ENCODE results near the gene VWA5A. TPM values are rescaled to one million over a fixed set of nuclear protein-coding genes. Genes with fewer than 3 reads are reported as not detected.
"Not testable (repeated sequence)": the region's sequence is repeated elsewhere in the genome, so short reads cannot be mapped to it uniquely, and the experiment has no call there.

The VWA5A gene
- total RNA-seq, 1 experiment from 2014 or later = 1.4 TPM

DNA sequence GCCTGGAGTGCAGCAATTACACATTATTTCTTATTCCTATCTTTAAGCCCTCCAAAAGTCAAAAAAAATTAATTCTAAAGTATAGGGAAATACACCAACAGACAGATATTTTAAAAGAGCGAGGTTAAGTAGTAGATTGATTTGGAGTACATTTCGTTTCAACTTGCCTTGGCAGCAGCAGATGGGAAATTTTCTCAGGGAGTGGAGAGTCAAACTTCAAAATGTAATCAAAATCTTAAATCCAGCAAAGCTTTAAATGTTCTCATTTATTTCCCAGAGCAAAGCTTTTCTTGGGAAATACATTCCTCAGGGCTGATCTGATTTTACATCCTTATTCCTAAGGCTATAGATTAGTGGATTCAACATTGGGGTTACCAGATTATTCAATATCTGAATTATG, 21.9 kb upstream of the VWA5A start:
- no peak for DNase-seq (ENCODE audit: low read depth)

- DNase-seq (ENCODE audit: low read depth) = no peak
These were observed 20.5 kb upstream of the VWA5A start for GRCh38 chr11:124094731-124095130.

- DNase-seq (ENCODE audit: low read depth) = no peak
These were observed 18.9 kb upstream of the VWA5A start for GRCh38 chr11:124096364-124096763.

DNA sequence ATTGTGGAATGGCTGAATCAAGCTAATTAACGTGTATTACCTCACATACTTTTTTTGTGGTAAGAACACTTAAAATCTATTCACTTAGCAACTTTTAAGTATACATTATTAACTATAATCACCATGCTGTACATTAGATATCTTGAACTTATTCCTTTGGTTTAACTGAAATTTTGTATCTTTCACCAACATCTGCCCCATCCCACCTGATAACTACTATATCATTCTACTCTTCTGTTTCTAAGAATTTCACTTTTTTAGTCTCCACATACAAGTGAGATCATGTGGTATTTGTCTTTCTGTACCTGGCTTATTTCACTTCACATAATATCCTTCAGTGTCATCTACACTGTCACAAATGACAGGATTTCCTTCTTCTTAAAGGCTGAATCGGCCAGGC, 17.1 kb upstream of the VWA5A start:
- no peak for DNase-seq (ENCODE audit: low read depth)

DNA sequence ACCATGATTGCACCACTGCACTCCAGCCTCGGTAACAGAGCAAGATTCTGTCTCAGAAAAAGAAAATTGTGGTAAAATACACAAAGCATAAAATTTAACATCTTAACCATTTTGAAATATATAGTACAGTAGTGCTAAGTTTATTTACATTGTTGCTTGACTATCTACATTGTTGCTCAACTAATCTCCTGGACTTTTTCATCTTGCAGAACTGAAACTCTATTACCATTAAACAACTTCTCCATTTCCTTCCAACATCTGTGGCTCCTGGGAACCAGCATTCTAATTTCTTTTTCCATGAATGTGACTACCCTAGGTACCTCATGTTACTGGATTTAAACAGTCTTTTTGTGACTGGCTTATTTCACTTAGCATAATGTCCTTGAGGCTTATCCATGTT, 13.5 kb upstream of the VWA5A start:
- no peak for DNase-seq (ENCODE audit: low read depth)

- DNase-seq (ENCODE audit: low read depth) = peak; percentile 24
These were observed 7.1 kb upstream of the VWA5A start for GRCh38 chr11:124108156-124108555.

- no peak for DNase-seq (ENCODE audit: low read depth)
These were observed 5.9 kb upstream of the VWA5A start for GRCh38 chr11:124109377-124109776.

GRCh38 chr11:124110201-124110600, 5.0 kb upstream of the VWA5A start:
- no peak for DNase-seq (ENCODE audit: low read depth)

DNA sequence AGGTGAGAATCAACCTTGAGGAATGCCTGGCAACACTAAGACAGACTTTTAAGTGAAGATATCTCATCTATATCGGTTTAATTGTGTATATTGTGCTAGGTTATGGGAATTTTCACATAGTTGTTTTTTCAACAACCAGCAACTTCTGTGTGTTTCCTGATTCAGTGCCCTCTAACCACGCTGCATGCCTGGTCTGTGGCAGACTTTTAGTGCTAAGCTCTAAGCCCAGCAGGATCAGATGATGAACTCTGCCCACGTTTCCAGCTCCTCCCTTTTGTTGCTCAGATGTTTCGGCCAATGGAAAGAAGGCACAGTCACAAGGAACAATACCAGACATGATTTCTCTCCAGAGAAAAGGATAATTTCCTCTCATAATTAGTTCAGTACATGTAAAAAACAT, 1.4 kb upstream of the VWA5A start:
- no peak for DNase-seq (ENCODE audit: low read depth)

GRCh38 chr11:124115782-124116616, 749 bp downstream of the VWA5A start:
- no peak for DNase-seq (ENCODE audit: low read depth)

GRCh38 chr11:124119103-124119502, 3.9 kb downstream of the VWA5A start:
- no peak for DNase-seq (ENCODE audit: low read depth)

GRCh38 chr11:124120891-124121290, 5.6 kb downstream of the VWA5A start:
- DNase-seq (ENCODE audit: low read depth) = no peak

GRCh38 chr11:124122123-124122522, 6.9 kb downstream of the VWA5A start:
- no peak for DNase-seq (ENCODE audit: low read depth)

- no peak for DNase-seq (ENCODE audit: low read depth)
These were observed 8.4 kb downstream of the VWA5A start for GRCh38 chr11:124123622-124124021.

GRCh38 chr11:124127134-124127533, 11.9 kb downstream of the VWA5A start:
- not testable (repeated sequence) for DNase-seq (ENCODE audit: low read depth)

- DNase-seq (ENCODE audit: low read depth) = no peak
These were observed 27.8 kb downstream of the VWA5A start for GRCh38 chr11:124143034-124143433.

GRCh38 chr11:124147951-124148350, 32.7 kb downstream of the VWA5A start:
- no peak for DNase-seq (ENCODE audit: low read depth)

DNA sequence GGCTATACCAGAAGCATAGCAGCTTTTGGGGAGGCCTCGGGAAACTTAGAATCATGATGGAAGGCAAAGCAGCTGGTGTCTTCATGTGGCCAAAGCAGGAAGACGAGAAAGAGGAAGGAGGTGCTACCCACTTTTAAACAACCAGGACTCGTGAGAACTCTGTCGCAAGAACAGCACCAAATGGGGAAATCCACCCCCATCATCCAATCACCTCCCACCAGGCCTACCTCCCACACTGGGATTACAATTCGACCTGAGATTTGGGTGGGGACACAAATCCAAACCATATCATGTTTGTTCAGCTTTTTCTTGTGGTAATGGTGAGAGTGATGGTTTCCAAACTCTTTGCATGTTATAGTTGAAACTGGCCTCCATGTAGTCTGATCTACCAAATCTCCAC, 35.4 kb downstream of the VWA5A start:
- DNase-seq (ENCODE audit: low read depth) = no peak

GRCh38 chr11:124152770-124153407, 37.6 kb downstream of the VWA5A start:
- DNase-seq (ENCODE audit: low read depth) = no peak

DNA sequence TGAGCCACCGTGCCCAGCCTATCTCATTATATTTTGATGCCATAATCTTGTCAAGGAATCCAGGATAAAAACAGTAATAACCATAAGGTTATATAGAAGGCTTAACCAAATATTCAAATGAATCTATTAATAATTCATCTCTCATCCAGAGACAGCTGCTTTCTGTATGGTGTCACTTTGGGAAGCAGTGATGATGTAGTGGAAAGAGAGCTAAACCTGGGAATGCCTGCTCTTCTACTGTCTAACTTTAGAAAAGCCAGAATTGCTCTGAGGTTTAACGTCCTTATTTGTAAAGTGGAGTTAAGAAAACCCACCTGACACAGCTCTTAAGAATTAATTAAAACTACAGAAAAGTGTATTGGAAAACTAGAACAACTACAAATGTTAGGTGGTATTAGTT, 38.6 kb downstream of the VWA5A start:
- no peak for DNase-seq (ENCODE audit: low read depth)

DNA sequence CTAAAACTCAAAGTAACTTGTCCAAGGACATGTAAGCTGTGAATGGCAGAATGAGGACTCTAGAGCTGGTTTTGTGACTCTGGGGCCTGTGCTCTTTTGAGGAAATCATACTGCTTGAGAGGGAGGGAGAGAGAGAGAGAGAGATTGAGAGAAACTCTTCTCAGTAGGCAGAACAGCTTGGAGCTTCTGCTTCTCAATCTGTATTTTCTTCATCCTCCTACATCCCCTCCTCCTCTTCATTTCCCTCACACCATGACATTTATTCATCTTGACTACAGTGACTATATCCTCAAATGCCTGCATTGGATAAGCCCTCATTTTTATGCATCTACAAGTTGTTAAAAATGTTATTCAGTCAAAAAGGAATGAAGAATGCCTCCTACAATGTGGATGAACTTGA, 44.2 kb downstream of the VWA5A start:
- DNase-seq (ENCODE audit: low read depth) = no peak

DNA sequence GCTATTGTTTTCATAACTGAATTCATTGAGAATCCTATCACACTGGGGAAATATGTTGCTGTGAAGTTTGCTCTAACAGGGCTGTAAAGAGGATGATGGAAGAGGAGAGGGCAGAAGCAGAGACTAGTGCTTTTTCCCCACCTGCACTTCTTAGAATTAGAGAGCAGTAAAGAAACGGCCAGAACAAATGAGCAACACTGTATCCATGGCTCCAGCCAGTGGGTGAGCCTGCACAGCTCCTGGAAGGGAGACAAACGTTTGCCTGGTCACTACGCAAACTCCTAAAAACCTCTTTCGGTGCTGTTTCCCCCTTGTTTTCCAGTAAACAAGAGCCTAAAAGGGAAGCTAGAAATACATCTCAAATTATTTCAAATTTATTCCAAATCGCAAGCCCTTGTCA, 45.7 kb downstream of the VWA5A start:
- no peak for DNase-seq (ENCODE audit: low read depth)

DNA sequence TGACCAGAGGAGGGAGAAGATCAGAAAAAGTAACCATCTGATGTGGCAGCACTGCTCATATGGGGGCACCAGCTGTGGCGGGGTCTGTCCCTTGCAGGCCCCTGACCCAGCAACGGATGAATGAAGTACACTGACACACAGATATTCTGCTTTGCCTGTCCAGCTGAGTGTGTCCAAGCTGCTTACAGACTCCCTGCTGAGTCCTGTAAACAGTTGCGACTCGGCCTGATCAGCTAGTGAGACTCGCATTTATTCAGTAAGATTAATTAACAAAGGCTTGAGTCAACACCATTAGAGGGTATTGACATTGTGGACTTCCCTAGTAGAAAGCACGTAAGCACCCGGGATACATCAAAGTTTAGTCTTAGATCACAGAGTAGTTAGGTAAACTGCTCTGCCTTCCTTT, 52.6 kb downstream of the VWA5A start:
- no peak for DNase-seq (ENCODE audit: low read depth)
